ENCODE results near the gene DLK1.

DNA sequence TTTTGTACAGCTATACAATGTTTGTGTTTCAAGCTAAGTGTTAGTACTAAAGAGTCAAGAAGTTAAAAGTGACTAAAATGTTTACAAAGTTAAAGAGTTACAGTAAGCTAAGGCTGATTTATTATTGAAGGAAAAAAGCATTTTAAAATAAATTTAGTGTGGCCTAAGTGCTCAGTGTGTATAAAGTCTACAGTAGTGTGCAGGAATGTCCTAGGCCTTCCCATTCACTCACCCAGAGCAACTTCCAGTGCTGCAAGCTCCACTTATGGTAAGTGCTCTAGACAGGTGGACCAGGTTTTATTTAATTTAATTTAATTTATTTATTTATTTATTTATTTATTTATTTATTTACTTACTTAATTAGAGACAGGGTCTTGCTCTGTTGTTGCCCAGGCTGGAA lies 19.6 kb downstream of the DLK1 start:
- TF ChIP-seq, protein P1, sequence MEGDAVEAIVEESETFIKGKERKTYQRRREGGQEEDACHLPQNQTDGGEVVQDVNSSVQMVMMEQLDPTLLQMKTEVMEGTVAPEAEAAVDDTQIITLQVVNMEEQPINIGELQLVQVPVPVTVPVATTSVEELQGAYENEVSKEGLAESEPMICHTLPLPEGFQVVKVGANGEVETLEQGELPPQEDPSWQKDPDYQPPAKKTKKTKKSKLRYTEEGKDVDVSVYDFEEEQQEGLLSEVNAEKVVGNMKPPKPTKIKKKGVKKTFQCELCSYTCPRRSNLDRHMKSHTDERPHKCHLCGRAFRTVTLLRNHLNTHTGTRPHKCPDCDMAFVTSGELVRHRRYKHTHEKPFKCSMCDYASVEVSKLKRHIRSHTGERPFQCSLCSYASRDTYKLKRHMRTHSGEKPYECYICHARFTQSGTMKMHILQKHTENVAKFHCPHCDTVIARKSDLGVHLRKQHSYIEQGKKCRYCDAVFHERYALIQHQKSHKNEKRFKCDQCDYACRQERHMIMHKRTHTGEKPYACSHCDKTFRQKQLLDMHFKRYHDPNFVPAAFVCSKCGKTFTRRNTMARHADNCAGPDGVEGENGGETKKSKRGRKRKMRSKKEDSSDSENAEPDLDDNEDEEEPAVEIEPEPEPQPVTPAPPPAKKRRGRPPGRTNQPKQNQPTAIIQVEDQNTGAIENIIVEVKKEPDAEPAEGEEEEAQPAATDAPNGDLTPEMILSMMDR (conservative IDR thresholded peaks at IDR 0.05 in 1 of 2, IDR thresholded peaks at IDR 0.05 in 1 of 2; ENCODE audit: extremely low read depth in 1 of 2, insufficient read depth in 1 of 2, low read depth in 1 of 2, low read length in 2 of 2): no peak
- TF ChIP-seq EZH2 (IDR thresholded peaks at IDR 0.05; ENCODE audit: borderline replicate concordance, low read length): no peak
